Adrenal gland (tissue), 5 donors: Measurements from ENCODE around the gene C19orf38.

Source experiments
- POLR2A ChIP-seq, 2 donors: fragments of 450-650 bp; IDR thresholded peaks; one replicate each; pipeline ENCODE4 v1.6.1; 2017; ENCODE audit warnings: antibody characterized with exemption in 2 of 2, mild to moderate bottlenecking in 2 of 2, moderate library complexity in 1 of 2
- TF ChIP-seq, protein P1 (sequence below), 6 experiments: fragments of 450-650 bp in 4 of 6; fragments of 200-600 bp in 2 of 6; sonication (generic) in 1 of 6; IDR thresholded peaks; 1 replicate in 5 of 6; 2 replicates in 1 of 6; pipeline versions ENCODE4 v1.5.1 to v1.8.0; 2016 to 2021; ENCODE audit warnings: antibody characterized with exemption in 6 of 6, mild to moderate bottlenecking in 2 of 6, moderate library complexity in 1 of 6
- donor health status: DM: no; HTN: no; CAD: no.

GRCh38 chr19:10854350-10855089 is 6.3 kb downstream of the C19orf38 start:
- TF ChIP-seq, protein P1, sequence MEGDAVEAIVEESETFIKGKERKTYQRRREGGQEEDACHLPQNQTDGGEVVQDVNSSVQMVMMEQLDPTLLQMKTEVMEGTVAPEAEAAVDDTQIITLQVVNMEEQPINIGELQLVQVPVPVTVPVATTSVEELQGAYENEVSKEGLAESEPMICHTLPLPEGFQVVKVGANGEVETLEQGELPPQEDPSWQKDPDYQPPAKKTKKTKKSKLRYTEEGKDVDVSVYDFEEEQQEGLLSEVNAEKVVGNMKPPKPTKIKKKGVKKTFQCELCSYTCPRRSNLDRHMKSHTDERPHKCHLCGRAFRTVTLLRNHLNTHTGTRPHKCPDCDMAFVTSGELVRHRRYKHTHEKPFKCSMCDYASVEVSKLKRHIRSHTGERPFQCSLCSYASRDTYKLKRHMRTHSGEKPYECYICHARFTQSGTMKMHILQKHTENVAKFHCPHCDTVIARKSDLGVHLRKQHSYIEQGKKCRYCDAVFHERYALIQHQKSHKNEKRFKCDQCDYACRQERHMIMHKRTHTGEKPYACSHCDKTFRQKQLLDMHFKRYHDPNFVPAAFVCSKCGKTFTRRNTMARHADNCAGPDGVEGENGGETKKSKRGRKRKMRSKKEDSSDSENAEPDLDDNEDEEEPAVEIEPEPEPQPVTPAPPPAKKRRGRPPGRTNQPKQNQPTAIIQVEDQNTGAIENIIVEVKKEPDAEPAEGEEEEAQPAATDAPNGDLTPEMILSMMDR (IDR thresholded peaks at IDR 0.05) = no peak
- TF ChIP-seq POLR2A (IDR thresholded peaks at IDR 0.05) = no peak
